Measurements from ENCODE around the gene ATP8B3. TPM values are rescaled to one million over a fixed set of nuclear protein-coding genes. Genes with fewer than 3 reads are reported as not detected.

Gene ATP8B3
- total and polyA plus RNA-seq, 2 donors from 2014 or later = 0.24 to 3.6 TPM

DNA sequence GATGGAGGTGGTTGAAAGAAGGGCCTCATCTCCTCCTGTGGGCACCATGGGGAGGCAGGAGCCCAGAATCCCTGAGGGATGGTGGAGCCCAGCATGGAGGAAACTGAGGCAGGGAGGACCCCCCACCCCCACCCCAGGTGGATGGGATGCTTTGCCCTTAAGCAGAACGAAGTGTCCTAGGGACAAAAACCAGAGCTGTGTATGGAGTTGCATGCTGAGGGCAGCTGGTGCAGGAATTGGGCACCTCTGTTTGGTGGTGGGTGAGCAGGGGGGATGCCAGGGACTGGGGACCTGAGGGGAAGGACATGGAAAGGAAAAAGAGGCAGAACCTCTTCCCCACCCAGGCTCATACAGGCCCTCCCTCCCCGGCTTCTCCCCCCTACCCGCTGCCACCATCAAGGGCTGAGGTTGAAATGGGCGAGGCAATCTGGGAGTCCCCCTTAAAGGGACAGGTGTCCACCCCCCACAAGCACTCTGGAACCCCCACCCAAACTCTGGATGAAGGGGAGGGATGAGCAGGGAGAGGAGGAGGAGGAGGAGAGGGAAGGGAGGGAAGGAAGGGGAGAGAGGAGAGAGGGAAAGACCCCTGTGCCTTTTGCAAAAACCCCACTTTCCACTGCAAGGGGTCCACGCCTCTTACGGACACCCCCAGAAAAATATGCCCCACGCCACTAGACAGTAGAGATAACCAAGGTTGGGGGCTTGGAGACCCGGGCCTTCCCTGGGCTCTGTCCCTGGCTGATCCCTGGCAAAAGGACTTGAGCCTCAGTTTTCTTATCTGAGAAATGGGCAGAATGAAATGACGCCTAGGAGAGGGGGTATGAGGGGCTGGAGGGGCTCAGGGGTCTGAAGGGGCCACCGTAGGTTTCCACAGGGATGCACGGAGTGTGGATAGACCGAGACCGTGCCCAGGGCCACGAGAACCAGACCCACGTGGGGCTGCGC, 52.8 kb downstream of the ATP8B3 start:
- no peak for DNase-seq
- H3K9me3 ChIP-seq (ENCODE audit: control insufficient read depth in 2 of 3, insufficient read depth in 1 of 3, low read length in 3 of 3) = no peaks in the 10 kb centered on the region
- FAIRE-seq = no peak
- H3K4me1 ChIP-seq (ENCODE audit: control insufficient read depth in 2 of 3, insufficient read depth in 2 of 3, low read depth in 1 of 3, low read length in 3 of 3) = no peaks in the 10 kb centered on the region
- TF ChIP-seq, protein P1, sequence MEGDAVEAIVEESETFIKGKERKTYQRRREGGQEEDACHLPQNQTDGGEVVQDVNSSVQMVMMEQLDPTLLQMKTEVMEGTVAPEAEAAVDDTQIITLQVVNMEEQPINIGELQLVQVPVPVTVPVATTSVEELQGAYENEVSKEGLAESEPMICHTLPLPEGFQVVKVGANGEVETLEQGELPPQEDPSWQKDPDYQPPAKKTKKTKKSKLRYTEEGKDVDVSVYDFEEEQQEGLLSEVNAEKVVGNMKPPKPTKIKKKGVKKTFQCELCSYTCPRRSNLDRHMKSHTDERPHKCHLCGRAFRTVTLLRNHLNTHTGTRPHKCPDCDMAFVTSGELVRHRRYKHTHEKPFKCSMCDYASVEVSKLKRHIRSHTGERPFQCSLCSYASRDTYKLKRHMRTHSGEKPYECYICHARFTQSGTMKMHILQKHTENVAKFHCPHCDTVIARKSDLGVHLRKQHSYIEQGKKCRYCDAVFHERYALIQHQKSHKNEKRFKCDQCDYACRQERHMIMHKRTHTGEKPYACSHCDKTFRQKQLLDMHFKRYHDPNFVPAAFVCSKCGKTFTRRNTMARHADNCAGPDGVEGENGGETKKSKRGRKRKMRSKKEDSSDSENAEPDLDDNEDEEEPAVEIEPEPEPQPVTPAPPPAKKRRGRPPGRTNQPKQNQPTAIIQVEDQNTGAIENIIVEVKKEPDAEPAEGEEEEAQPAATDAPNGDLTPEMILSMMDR (IDR thresholded peaks at IDR 0.05; ENCODE audit: borderline replicate concordance, extremely low read depth, insufficient read depth) = no peak
- intact Hi-C loops (cut with DNase I) = no loop called here
- H3K4me3 ChIP-seq (ENCODE audit: low read length in 3 of 3) = no peak overlapping the region
- no peaks in the 10 kb centered on the region for H3K36me3 ChIP-seq (ENCODE audit: control insufficient read depth in 2 of 3, insufficient read depth in 3 of 3, low read length in 3 of 3)
- no peak overlapping the region for H3K27ac ChIP-seq (ENCODE audit: low read depth in 2 of 2, low read length in 2 of 2)
- H3K9ac ChIP-seq (ENCODE audit: low read length in 3 of 3) = no peak overlapping the region
- H3K27me3 ChIP-seq (ENCODE audit: control insufficient read depth, insufficient read depth, low read length) = peaks cover 54% of the 10 kb centered on the region

DNA sequence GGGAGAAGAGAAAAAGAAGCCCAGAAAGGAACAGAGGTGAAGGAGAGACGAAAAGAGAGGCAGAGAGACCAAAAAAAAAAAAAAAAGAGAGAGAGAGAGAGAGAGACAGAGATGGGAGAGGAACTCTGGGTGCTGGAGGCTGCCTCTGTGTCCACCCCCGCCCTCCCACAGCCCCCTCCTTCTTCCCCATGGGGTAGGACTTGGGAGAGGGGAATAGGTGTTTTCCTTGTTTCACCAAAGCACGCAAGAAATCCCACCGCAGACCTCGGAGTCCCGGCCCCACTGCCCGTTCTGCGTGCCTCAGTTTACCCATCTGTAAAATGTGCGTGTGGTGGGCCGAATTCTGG, 53.9 kb downstream of the ATP8B3 start:
- Histone ChIP-seq H3K27ac (ENCODE audit: low read depth in 2 of 2, low read length in 2 of 2) (no peak overlapping the region), H3K36me3 (ENCODE audit: control insufficient read depth in 2 of 3, insufficient read depth in 3 of 3, low read length in 3 of 3) (no peaks in the 10 kb centered on the region), H3K4me1 (ENCODE audit: control insufficient read depth in 2 of 3, insufficient read depth in 2 of 3, low read depth in 1 of 3, low read length in 3 of 3) (no peaks in the 10 kb centered on the region), H3K9ac (ENCODE audit: low read length in 3 of 3) (no peak overlapping the region), H3K27me3 (ENCODE audit: control insufficient read depth, insufficient read depth, low read length) (peaks cover 46% of the 10 kb centered on the region), H3K9me3 (ENCODE audit: control insufficient read depth in 2 of 3, insufficient read depth in 1 of 3, low read length in 3 of 3) (no peaks in the 10 kb centered on the region), H3K4me3 (ENCODE audit: low read length in 3 of 3) (no peak overlapping the region)
- no peak for DNase-seq
- intact Hi-C loops (cut with DNase I) = no loop called here
- TF ChIP-seq, protein P1 (IDR thresholded peaks at IDR 0.05; ENCODE audit: borderline replicate concordance, extremely low read depth, insufficient read depth) = no peak
- no peak for FAIRE-seq

DNA sequence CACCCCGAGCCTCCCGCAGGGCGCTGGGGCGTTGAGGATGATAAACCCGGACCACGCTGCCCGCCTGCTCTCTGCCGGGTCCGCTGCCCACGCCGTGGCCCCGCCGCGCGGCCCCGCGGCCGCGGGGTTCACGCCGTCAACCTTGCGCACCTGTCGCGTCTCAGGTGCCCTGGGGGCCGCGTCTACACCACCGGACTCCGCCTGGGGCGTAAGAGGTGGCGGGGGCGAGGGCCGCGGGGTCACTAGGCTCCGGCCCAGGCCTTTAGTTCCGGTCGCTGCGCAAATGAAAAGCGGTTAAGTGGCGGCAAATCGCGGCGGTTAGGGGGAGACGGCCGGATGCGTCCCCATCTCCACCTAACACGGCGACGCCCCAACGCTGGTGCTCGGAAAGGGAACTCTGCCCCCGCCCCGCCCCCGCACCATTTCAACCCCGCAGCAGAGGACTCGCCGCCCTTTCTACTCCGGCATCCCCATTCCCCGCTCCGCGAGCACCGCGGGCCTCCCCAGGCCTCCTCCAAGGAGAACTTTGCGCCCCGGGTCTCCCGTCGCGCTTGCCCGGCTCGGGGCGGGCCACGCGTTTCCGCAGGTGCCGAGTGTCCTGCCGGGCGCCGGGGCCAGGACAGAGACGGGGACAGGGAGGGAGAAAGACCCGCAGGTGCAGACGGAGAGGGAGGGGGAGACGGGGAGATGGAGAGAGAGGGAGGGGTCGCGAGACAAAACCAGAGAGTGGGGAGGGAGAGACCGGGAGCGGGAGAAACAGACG, 54.4 kb downstream of the ATP8B3 start:
- Histone ChIP-seq H3K4me3 (ENCODE audit: low read length in 3 of 3) (no peak overlapping the region), H3K4me1 (ENCODE audit: control insufficient read depth in 2 of 3, insufficient read depth in 2 of 3, low read depth in 1 of 3, low read length in 3 of 3) (no peaks in the 10 kb centered on the region), H3K27me3 (ENCODE audit: control insufficient read depth, insufficient read depth, low read length) (peaks cover 47% of the 10 kb centered on the region), H3K9me3 (ENCODE audit: control insufficient read depth in 2 of 3, insufficient read depth in 1 of 3, low read length in 3 of 3) (no peaks in the 10 kb centered on the region), H3K27ac (ENCODE audit: low read depth in 2 of 2, low read length in 2 of 2) (no peak overlapping the region), H3K9ac (ENCODE audit: low read length in 3 of 3) (no peak overlapping the region), H3K36me3 (ENCODE audit: control insufficient read depth in 2 of 3, insufficient read depth in 3 of 3, low read length in 3 of 3) (no peaks in the 10 kb centered on the region)
- no peak for DNase-seq
- intact Hi-C loops (cut with DNase I) = no loop called here
- TF ChIP-seq, protein P1 (IDR thresholded peaks at IDR 0.05; ENCODE audit: borderline replicate concordance, extremely low read depth, insufficient read depth) = no peak
- FAIRE-seq = no peak
